Loucy (cell line): ENCODE results near the gene GRIN2A.

Experiments
- H2AFZ ChIP-seq: fragments of 200-600 bp; sonication (generic); 2 replicates; pipeline ENCODE4 v1.6.0; 2016; ENCODE audit warnings: antibody characterized with exemption, mild to moderate bottlenecking, low read length, moderate library complexity
- H3F3A ChIP-seq: fragments of 200-600 bp; 2 replicates; pipeline ENCODE4 v1.6.0; 2016; ENCODE audit warnings: antibody characterized with exemption, low read depth, mild to moderate bottlenecking
- H3K27me3 ChIP-seq: fragments of 200-600 bp; sonication (generic); 2 replicates; pipeline ENCODE4 v1.6.1; 2014; ENCODE audit warnings: low read length, mild to moderate bottlenecking; ENCODE audit not compliant: insufficient read depth, poor library complexity, severe bottlenecking
- H3K36me3 ChIP-seq: fragments of 200-600 bp; sonication (generic); 2 replicates; pipeline ENCODE4 v1.6.1; 2016; ENCODE audit warnings: low read length; ENCODE audit not compliant: insufficient read depth
- H3K4me1 ChIP-seq: fragments of 200-600 bp; sonication (generic); 2 replicates; pipeline ENCODE4 v1.5.1; 2014; ENCODE audit warnings: low read length, mild to moderate bottlenecking; ENCODE audit not compliant: insufficient read depth, poor library complexity, severe bottlenecking
- H3K4me2 ChIP-seq: fragments of 200-600 bp; sonication (generic); 2 replicates; pipeline ENCODE4 v1.6.0; 2014; ENCODE audit warnings: antibody characterized with exemption, low read length, low read depth, mild to moderate bottlenecking; ENCODE audit not compliant: poor library complexity, severe bottlenecking
- H3K4me3 ChIP-seq: fragments of 200-600 bp; sonication (generic); 2 replicates; pipeline ENCODE4 v1.5.1; 2014; ENCODE audit warnings: low read length, mild to moderate bottlenecking, mixed read lengths; ENCODE audit not compliant: poor library complexity, severe bottlenecking
- H3K79me2 ChIP-seq: fragments of 200-600 bp; sonication (generic); 2 replicates; pipeline ENCODE4 v1.6.1; 2014; ENCODE audit warnings: low read length; ENCODE audit not compliant: insufficient read depth
- H3K9ac ChIP-seq: fragments of 200-600 bp; sonication (generic); 2 replicates; pipeline ENCODE4 v1.6.0; 2014; ENCODE audit warnings: mild to moderate bottlenecking, low read depth, low read length, moderate library complexity; ENCODE audit not compliant: poor library complexity, severe bottlenecking
- H3K9me2 ChIP-seq: fragments of 200-600 bp; sonication (generic); replicated peaks from 2 replicates; pipeline ENCODE4 v1.6.1; 2016; ENCODE audit warnings: low read depth, low read length, mixed read lengths
- H3K9me3 ChIP-seq: fragments of 200-600 bp; sonication (generic); 2 replicates; pipeline ENCODE4 v1.6.1; 2014; ENCODE audit warnings: mild to moderate bottlenecking, antibody characterized with exemption, low read length, low read depth; ENCODE audit not compliant: insufficient read depth
- H4K20me1 ChIP-seq: fragments of 200-600 bp; sonication (generic); 2 replicates; pipeline ENCODE4 v1.6.0; 2014; ENCODE audit warnings: antibody characterized with exemption, low read length, mild to moderate bottlenecking; ENCODE audit not compliant: insufficient read depth, poor library complexity, severe bottlenecking
- EZH2phosphoT487 ChIP-seq: fragments of 200-600 bp; IDR thresholded peaks from 2 replicates; pipeline ENCODE4 v1.6.1; 2018; ENCODE audit warnings: antibody characterized with exemption, mild to moderate bottlenecking, moderate library complexity, borderline replicate concordance
- TF ChIP-seq, protein P1 (sequence below): fragments of 200-600 bp; sonication (generic); conservative IDR thresholded peaks from 2 replicates; pipeline ENCODE4 v1.5.1; 2014; ENCODE audit warnings: mild to moderate bottlenecking, antibody characterized with exemption, low read length

Gene GRIN2A

DNA sequence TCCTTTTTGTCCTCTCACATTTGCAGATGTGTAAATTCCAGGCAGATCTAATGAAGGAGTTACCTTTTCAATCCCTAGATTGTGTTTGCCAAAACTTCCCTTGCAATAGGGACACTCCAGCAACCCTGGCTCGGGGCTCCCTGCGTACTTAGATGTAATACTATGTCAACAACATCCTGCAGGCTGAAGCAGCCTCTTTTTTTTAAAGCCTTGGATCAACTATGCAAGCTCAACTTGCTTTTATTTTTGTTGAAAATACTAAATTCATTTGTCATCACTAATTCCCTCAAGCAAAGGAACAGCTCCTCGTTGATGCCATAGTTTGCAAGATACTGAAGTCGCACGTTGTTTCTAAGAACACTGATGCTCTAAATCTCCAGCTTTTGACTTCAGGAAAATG is 59.1 kb downstream of the GRIN2A start:
- Histone ChIP-seq H2AFZ (no peak overlapping the region), H3K4me2 (no peak overlapping the region), H3K4me1 (no peaks in the 10 kb centered on the region), H3K36me3 (no peaks in the 10 kb centered on the region), H4K20me1 (no peaks in the 10 kb centered on the region), H3K4me3 (no peak overlapping the region), H3K9ac (no peak overlapping the region), H3K9me3 (no peaks in the 10 kb centered on the region), H3K79me2 (no peaks in the 10 kb centered on the region), H3F3A (no peaks in the 10 kb centered on the region), H3K9me2 (no peaks in the 10 kb centered on the region), H3K27me3 (no peaks in the 10 kb centered on the region)
- no peak for TF ChIP-seq EZH2phosphoT487
- TF ChIP-seq, protein P1, sequence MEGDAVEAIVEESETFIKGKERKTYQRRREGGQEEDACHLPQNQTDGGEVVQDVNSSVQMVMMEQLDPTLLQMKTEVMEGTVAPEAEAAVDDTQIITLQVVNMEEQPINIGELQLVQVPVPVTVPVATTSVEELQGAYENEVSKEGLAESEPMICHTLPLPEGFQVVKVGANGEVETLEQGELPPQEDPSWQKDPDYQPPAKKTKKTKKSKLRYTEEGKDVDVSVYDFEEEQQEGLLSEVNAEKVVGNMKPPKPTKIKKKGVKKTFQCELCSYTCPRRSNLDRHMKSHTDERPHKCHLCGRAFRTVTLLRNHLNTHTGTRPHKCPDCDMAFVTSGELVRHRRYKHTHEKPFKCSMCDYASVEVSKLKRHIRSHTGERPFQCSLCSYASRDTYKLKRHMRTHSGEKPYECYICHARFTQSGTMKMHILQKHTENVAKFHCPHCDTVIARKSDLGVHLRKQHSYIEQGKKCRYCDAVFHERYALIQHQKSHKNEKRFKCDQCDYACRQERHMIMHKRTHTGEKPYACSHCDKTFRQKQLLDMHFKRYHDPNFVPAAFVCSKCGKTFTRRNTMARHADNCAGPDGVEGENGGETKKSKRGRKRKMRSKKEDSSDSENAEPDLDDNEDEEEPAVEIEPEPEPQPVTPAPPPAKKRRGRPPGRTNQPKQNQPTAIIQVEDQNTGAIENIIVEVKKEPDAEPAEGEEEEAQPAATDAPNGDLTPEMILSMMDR: no peak

DNA sequence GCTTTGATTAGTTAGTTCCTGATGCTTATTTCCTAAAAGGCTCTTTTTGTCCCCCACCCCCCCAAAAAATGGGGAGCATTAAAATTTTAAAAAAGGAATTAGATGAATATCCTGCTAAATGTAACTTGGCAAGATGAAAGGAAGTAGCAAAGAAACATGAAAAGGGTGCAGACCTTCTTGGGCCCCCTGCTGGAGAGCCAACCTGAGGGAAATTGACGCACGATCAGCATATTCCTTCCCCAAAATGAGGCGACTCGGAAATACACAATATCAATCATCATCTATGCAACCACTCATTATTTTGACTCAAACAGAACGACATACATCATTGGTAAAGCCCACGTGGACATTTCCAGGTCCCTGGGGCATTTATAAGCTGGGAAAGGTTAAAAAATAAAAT is 59.7 kb downstream of the GRIN2A start:
- Histone ChIP-seq H3K9me3 (no peaks in the 10 kb centered on the region), H3K36me3 (no peaks in the 10 kb centered on the region), H3K4me1 (no peaks in the 10 kb centered on the region), H3K4me2 (no peak overlapping the region), H3K4me3 (no peak overlapping the region), H4K20me1 (no peaks in the 10 kb centered on the region), H3K27me3 (no peaks in the 10 kb centered on the region), H3K79me2 (no peaks in the 10 kb centered on the region), H3K9ac (no peak overlapping the region), H3K9me2 (no peaks in the 10 kb centered on the region), H2AFZ (no peak overlapping the region), H3F3A (no peaks in the 10 kb centered on the region)
- no peak for TF ChIP-seq EZH2phosphoT487
- TF ChIP-seq, protein P1: no peak

DNA sequence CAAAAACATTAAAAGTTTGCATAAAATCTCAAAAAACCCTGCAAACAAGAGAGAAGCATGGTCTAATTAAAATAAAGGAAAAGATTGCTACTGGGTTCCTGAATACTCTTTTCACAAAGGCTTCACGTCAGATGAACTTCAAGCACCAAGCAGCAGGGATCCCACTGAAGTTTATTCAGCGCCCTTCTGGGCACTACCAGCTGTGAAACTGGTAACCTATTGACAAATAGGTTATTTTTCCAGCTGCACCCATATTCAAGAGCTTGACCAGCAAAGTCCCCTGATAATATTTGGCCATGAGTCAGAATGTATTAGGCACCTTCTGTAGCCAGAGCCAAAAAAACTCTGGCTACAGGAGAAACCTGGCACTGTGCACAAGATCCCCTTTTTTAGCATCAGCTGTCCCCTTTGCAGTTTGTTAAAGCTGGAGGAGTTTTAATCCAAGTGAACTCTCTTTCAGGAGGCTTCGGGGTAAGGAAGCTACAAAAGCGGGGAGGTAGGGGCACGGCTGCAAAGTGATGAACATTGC is 60.3 kb downstream of the GRIN2A start:
- H3K9ac ChIP-seq: no peak overlapping the region
- H3K79me2 ChIP-seq: no peaks in the 10 kb centered on the region
- H4K20me1 ChIP-seq: no peaks in the 10 kb centered on the region
- no peaks in the 10 kb centered on the region for H3K4me1 ChIP-seq
- H2AFZ ChIP-seq: no peak overlapping the region
- H3F3A ChIP-seq: no peaks in the 10 kb centered on the region
- no peak overlapping the region for H3K4me3 ChIP-seq
- no peaks in the 10 kb centered on the region for H3K27me3 ChIP-seq
- H3K9me2 ChIP-seq: no peaks in the 10 kb centered on the region
- TF ChIP-seq EZH2phosphoT487: no peak
- TF ChIP-seq, protein P1: no peak
- H3K4me2 ChIP-seq: no peak overlapping the region
- H3K36me3 ChIP-seq: no peaks in the 10 kb centered on the region
- H3K9me3 ChIP-seq: no peaks in the 10 kb centered on the region
